Small intestine (tissue), 7 donors: Measurements from ENCODE around the gene TRAF5. TPM values are rescaled to one million over a fixed set of nuclear protein-coding genes. Genes with fewer than 3 reads are reported as not detected.

Experiments used
- DNase-seq, 2 donors: peaks; one replicate each; pipeline versions ENCODE4 v3.0.0 to v3.0.0-alpha.2; 2013
- FAIRE-seq: peaks from 2 replicates; lab custom pipeline; 2012; peaks lifted over from hg19 to GRCh38; lab: Jason Lieb, UNC
- H3K27ac ChIP-seq, 3 donors: one replicate each; pipeline ENCODE4 v1.5.1; 2013; ENCODE audit warnings: low read length in 2 of 3, mild to moderate bottlenecking in 2 of 3, control low read depth in 1 of 3, inconsistent platforms in 1 of 3, low read depth in 1 of 3, moderate library complexity in 1 of 3
- H3K27me3 ChIP-seq, 3 donors: one replicate each; pipeline ENCODE4 v1.6.1; 2013; ENCODE audit warnings: low read length in 3 of 3, inconsistent platforms in 1 of 3; ENCODE audit not compliant: control insufficient read depth in 3 of 3, insufficient read depth in 3 of 3
- H3K36me3 ChIP-seq, 3 donors: one replicate each; pipeline ENCODE4 v1.6.1; 2013; ENCODE audit warnings: low read length in 3 of 3, inconsistent platforms in 1 of 3, low read depth in 1 of 3, mild to moderate bottlenecking in 1 of 3, moderate library complexity in 1 of 3; ENCODE audit not compliant: control insufficient read depth in 3 of 3, insufficient read depth in 2 of 3
- H3K4me1 ChIP-seq, 3 donors: one replicate each; pipeline ENCODE4 v1.6.1; 2013; ENCODE audit warnings: low read length in 2 of 3, inconsistent platforms in 1 of 3, low read depth in 1 of 3, mild to moderate bottlenecking in 1 of 3, moderate library complexity in 1 of 3; ENCODE audit not compliant: control insufficient read depth in 3 of 3, insufficient read depth in 2 of 3
- H3K4me3 ChIP-seq, 3 donors: one replicate each; pipeline ENCODE4 v1.5.1; 2013; ENCODE audit warnings: low read length in 3 of 3, control low read depth in 1 of 3, inconsistent platforms in 1 of 3, low read depth in 1 of 3, mild to moderate bottlenecking in 1 of 3, moderate library complexity in 1 of 3
- H3K9me3 ChIP-seq, 2 donors: one replicate each; pipeline ENCODE4 v1.6.1; 2013; ENCODE audit warnings: low read depth in 1 of 2, low read length in 1 of 2; ENCODE audit not compliant: control insufficient read depth in 2 of 2, insufficient read depth in 1 of 2
- WGBS, 3 donors: extraction: QIAGEN DNeasy Blood & Tissue Kit; methylation state at CpG; one replicate each; pipeline ENCODE4 v1.1.7; 2013; 5-methylcytosine and 5-hydroxymethylcytosine counted together
- polyA plus RNA-seq, 4 donors: library from polyadenylated mRNA; stranded (reverse) in 3 of 4; unstranded in 1 of 4; fragments of 200-250 nt in 3 of 4; fragments of 120-200 nt in 1 of 4; gene quantifications; one replicate each; pipeline versions ENCODE4 v1.2.1 to v1.2.3, GENCODE V29; 2013
- donor health status: healthy with polysubstance abuse.
- donor health status: control.
- donor health status: control.
- donor health status: Bipolar disorder and iron deficiency.
- donor health status: healthy.

TRAF5 gene
- polyA plus RNA-seq, 4 donors: 0.67 to 11.9 (median 3.7) TPM

GRCh38 chr1:211420845-211421454 is 94.3 kb downstream of the TRAF5 start:
- FAIRE-seq (no peak), DNase-seq (no peak)
- 83 to 90% (median 85%) methylated on average over 2 of the region's 2 CpGs for WGBS, 3 donors
- no peaks in the 10 kb centered on the region for H3K36me3 ChIP-seq
- no peaks in the 10 kb centered on the region for H3K4me1 ChIP-seq
- no peaks in the 10 kb centered on the region for H3K27me3 ChIP-seq
- H3K27ac ChIP-seq: no peak overlapping the region
- no peak overlapping the region for H3K4me3 ChIP-seq
- no peaks in the 10 kb centered on the region for H3K9me3 ChIP-seq

DNA sequence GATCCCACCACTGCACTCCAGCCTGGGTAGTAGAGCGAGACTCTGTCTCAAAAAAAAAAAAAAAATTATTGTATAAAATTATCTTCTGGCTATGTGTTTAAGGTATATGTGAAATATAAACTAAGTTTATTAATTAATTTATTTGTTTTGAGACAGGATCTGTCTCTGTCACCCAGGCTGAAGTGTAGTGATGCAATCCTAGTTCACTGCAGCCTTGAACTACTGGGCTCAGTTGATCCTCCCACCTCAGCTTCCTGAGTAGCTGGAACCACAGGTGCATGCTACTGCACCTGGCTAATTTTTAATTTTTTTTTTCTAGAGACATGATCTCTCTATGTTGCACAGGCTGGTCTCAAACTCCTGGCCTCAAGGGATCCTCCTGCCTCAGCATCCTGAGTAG is 97.4 kb downstream of the TRAF5 start:
- no peak for DNase-seq
- Histone ChIP-seq H3K36me3 (peaks cover 0 to 3% (median 0%) of the 10 kb centered on the region in 3 donors), H3K9me3 (no peaks in the 10 kb centered on the region), H3K27ac (no peak overlapping the region), H3K27me3 (no peaks in the 10 kb centered on the region), H3K4me3 (no peak overlapping the region), H3K4me1 (no peaks in the 10 kb centered on the region)
- no peak for FAIRE-seq
- 93 to 100% (median 100%) methylated on average over 1 of the region's 1 CpG for WGBS, 3 donors

Other genes with a start within 250 kb of the TRAF5 start
- under 1 TPM in 2 of 4 donors, not detected in 2; 0.13 to 0.42 TPM for gene KCNH1, start 192.7 kb upstream of the TRAF5 start, polyA plus RNA-seq
- gene RCOR3, start 67.5 kb upstream of the TRAF5 start, polyA plus RNA-seq: 10 to 100 TPM; 17.8 to 66.4 (median 30.3) TPM
- gene RD3, start 165.3 kb downstream of the TRAF5 start, polyA plus RNA-seq: under 1 TPM in 1 of 4 donors, not detected in 3; 0.72 TPM